A673 (cell line): ENCODE data around the gene INPP5F. TPM values are rescaled to one million over a fixed set of nuclear protein-coding genes. Genes with fewer than 3 reads are reported as not detected.

Source experiments
- BruUV-seq: library from RNA; stranded (reverse); fragments of 400-500 nt; replicated peaks from 2 replicates; lab custom pipeline; 2021; lab: Mats Ljungman, UMichigan
- CTCF ChIA-PET: fragments of 300-600 bp; sonication (Branson Sonifier 250); formaldehyde crosslinking; loops from one replicate; lab custom pipeline; 2022; ENCODE audit warnings: antibody characterized with exemption; lab: Charles Lee
- POLR2A ChIA-PET: fragments of 300-600 bp; sonication (Branson Sonifier 250); formaldehyde crosslinking; loops from one replicate; lab custom pipeline; 2022; ENCODE audit warnings: antibody characterized with exemption; ENCODE audit not compliant: low non-redundant PET; lab: Charles Lee
- DNase-seq: peaks from one replicate; pipeline ENCODE4 v3.0.0-alpha.2; 2015; ENCODE audit warnings: low spot score
- H3K27ac ChIP-seq: fragments of 200-600 bp; sonication (generic); 2 replicates; pipeline ENCODE4 v1.5.1; 2016; ENCODE audit warnings: mixed run types, low read depth, mild to moderate bottlenecking, mixed read lengths, antibody characterized with exemption, low read length; ENCODE audit not compliant: poor library complexity, severe bottlenecking
- H3K27me3 ChIP-seq: fragments of 200-600 bp; sonication (generic); replicated peaks from 2 replicates; pipeline ENCODE4 v1.6.1; 2017; ENCODE audit warnings: mixed run types, low read depth, mild to moderate bottlenecking, mixed read lengths, antibody characterized with exemption, low read length; ENCODE audit not compliant: insufficient read depth, poor library complexity
- H3K36me3 ChIP-seq: fragments of 200-600 bp; sonication (generic); 2 replicates; pipeline ENCODE4 v1.6.1; 2016; ENCODE audit warnings: mixed run types, mild to moderate bottlenecking, mixed read lengths, antibody characterized with exemption, low read length; ENCODE audit not compliant: insufficient read depth, poor library complexity, severe bottlenecking
- H3K4me1 ChIP-seq: fragments of 200-600 bp; sonication (generic); 2 replicates; pipeline ENCODE4 v1.6.1; 2017; ENCODE audit warnings: mixed run types, mild to moderate bottlenecking, mixed read lengths, antibody characterized with exemption, low read length; ENCODE audit not compliant: insufficient read depth, poor library complexity, severe bottlenecking
- H3K4me3 ChIP-seq: fragments of 200-600 bp; sonication (generic); 2 replicates; pipeline ENCODE4 v1.5.1; 2016; ENCODE audit warnings: low read depth, mixed run types, mild to moderate bottlenecking, mixed read lengths, low read length; ENCODE audit not compliant: poor library complexity, severe bottlenecking
- H3K9me3 ChIP-seq: fragments of 200-600 bp; sonication (generic); 2 replicates; pipeline ENCODE4 v1.6.1; 2016; ENCODE audit warnings: mixed run types, low read depth, mild to moderate bottlenecking, mixed read lengths, antibody characterized with exemption, low read length; ENCODE audit not compliant: poor library complexity, severe bottlenecking
- CTCF ChIP-seq: fragments of 300-800, 200-600 bp; sonication (generic); conservative IDR thresholded peaks from 2 replicates; pipeline ENCODE4 v1.5.1; 2017; ENCODE audit warnings: low read depth, mild to moderate bottlenecking, antibody characterized with exemption, low read length, moderate library complexity, mixed read lengths
- EZH2 ChIP-seq: fragments of 200-600 bp; sonication (generic); IDR thresholded peaks from 2 replicates; pipeline ENCODE4 v1.6.1; 2017; ENCODE audit warnings: borderline replicate concordance, low read depth, mild to moderate bottlenecking, mixed read lengths, antibody characterized with exemption, low read length; ENCODE audit not compliant: poor library complexity, severe bottlenecking
- intact Hi-C: fragments of 100-400 bp; cut with micrococcal nuclease; formaldehyde crosslinking; loops from one replicate; pipeline ENCODE4 v1.10.0; 2022; ENCODE audit not compliant: unreplicated experiment
- total RNA-seq: library from RNA; stranded (reverse); gene quantifications from 2 replicates; pipeline ENCODE4 v1.2.3, GENCODE V29; 2021

Gene INPP5F
- total RNA-seq, 1 experiment from 2014 or later = 22.0 TPM

GRCh38 chr10:119831656-119832055 lies 105.8 kb downstream of the INPP5F start:
- CTCF ChIA-PET = no interaction called here

DNA sequence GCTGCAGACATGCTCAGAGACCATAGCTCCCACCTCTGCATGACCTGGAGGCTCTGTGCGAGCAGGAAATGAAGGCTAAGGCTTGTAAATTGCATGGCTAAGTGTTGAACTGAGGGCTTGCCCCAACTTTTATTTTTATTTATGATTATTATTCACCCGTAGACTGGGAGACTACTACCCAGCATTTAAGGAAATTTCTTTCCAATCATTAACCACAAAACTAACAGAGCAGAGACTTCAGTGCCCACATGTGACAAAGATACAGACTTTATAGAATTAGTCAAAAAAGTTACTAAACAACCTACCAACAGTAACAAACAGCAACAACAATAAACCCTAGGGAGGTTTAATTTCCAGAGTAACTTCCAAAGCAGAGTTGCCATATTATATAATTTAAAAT lies 107.1 kb downstream of the INPP5F start:
- Histone ChIP-seq H3K27me3 (no peaks in the 10 kb centered on the region), H3K4me3 (no peak overlapping the region), H3K4me1 (no peaks in the 10 kb centered on the region), H3K36me3 (peaks cover 100% of the 10 kb centered on the region), H3K9me3 (no peaks in the 10 kb centered on the region), H3K27ac (no peak overlapping the region)
- TF ChIP-seq EZH2 (no peak), CTCF (no peak)
- POLR2A ChIA-PET = no interaction called here
- no TSS peak for BruUV-seq
- intact Hi-C loops = no loop called here
- no peak for DNase-seq
- CTCF ChIA-PET = no interaction called here

More at GRCh38 chr10:119831656-119832055, 105.8 kb downstream of the INPP5F start:
- POLR2A ChIA-PET = no interaction called here
- BruUV-seq = no TSS peak
- peaks cover 100% of the 10 kb centered on the region for H3K36me3 ChIP-seq
- no peaks in the 10 kb centered on the region for H3K27me3 ChIP-seq
- H3K4me1 ChIP-seq = no peaks in the 10 kb centered on the region
- H3K4me3 ChIP-seq = no peak overlapping the region
- intact Hi-C loops = no loop called here
- H3K9me3 ChIP-seq = no peaks in the 10 kb centered on the region
- H3K27ac ChIP-seq = no peak overlapping the region
- TF ChIP-seq EZH2 (no peak), CTCF (no peak)
- DNase-seq = no peak

- no peak for DNase-seq
- no peak overlapping the region for H3K27ac ChIP-seq
- H3K4me3 ChIP-seq = no peak overlapping the region
- peaks cover 100% of the 10 kb centered on the region for H3K36me3 ChIP-seq
- no TSS peak for BruUV-seq
- intact Hi-C loops = no loop called here
- ChIA-PET CTCF (no interaction called here), POLR2A (no interaction called here)
- no peak for TF ChIP-seq EZH2
- H3K4me1 ChIP-seq = no peaks in the 10 kb centered on the region
- H3K27me3 ChIP-seq = no peaks in the 10 kb centered on the region
- H3K9me3 ChIP-seq = no peaks in the 10 kb centered on the region
Observed at GRCh38 chr10:119834188-119834587, 108.3 kb downstream of the INPP5F start.

GRCh38 chr10:119845656-119846055 lies 119.8 kb downstream of the INPP5F start:
- no TSS peak for BruUV-seq
- no peak for TF ChIP-seq EZH2
- TF ChIP-seq CTCF = no peak
- no peak for DNase-seq
- CTCF ChIA-PET = no interaction called here
- Histone ChIP-seq H3K4me3 (no peak overlapping the region), H3K4me1 (no peaks in the 10 kb centered on the region), H3K9me3 (no peaks in the 10 kb centered on the region), H3K36me3 (peaks cover 93% of the 10 kb centered on the region), H3K27ac (no peak overlapping the region), H3K27me3 (no peaks in the 10 kb centered on the region)
- POLR2A ChIA-PET = no interaction called here
- intact Hi-C loops = no loop called here
